GM21619 (cell line): ENCODE measurements around the gene SLC35F3.
"Not testable (repeated sequence)": the region's sequence is repeated elsewhere in the genome, so short reads cannot be mapped to it uniquely, and the experiment has no call there.

Experiments used
- ATAC-seq: cut with Tn5 transposase; IDR thresholded peaks from one replicate; pipeline ENCODE4 v1.9.1; 2021; ENCODE audit not compliant: unreplicated experiment

The SLC35F3 gene

GRCh38 chr1:234243521-234244260 is 339.2 kb downstream of the SLC35F3 start:
- ATAC-seq: no peak

GRCh38 chr1:234244482-234244881 is 340.0 kb downstream of the SLC35F3 start:
- ATAC-seq: no peak

- peak; percentile 93 for ATAC-seq
These were observed 342.2 kb downstream of the SLC35F3 start for GRCh38 chr1:234246638-234247116.

- ATAC-seq: not testable (repeated sequence)
These were observed 343.3 kb downstream of the SLC35F3 start for GRCh38 chr1:234247746-234248145.

- ATAC-seq: no peak
These were observed 346.3 kb downstream of the SLC35F3 start for GRCh38 chr1:234250747-234251146.

GRCh38 chr1:234253732-234254131 is 349.3 kb downstream of the SLC35F3 start:
- ATAC-seq: no peak

GRCh38 chr1:234256359-234256758 is 351.9 kb downstream of the SLC35F3 start:
- no peak for ATAC-seq

- no peak for ATAC-seq
These were observed 353.6 kb downstream of the SLC35F3 start for GRCh38 chr1:234258071-234258470.

- ATAC-seq: no peak
These were observed 356.1 kb downstream of the SLC35F3 start for GRCh38 chr1:234260578-234260977.

GRCh38 chr1:234261545-234261944 is 357.1 kb downstream of the SLC35F3 start:
- ATAC-seq: no peak

GRCh38 chr1:234262007-234262753 is 357.7 kb downstream of the SLC35F3 start:
- no peak for ATAC-seq

GRCh38 chr1:234262754-234263105 is 358.3 kb downstream of the SLC35F3 start:
- no peak for ATAC-seq

- no peak for ATAC-seq
These were observed 360.4 kb downstream of the SLC35F3 start for GRCh38 chr1:234264832-234265231.

- no peak for ATAC-seq
These were observed 360.8 kb downstream of the SLC35F3 start for GRCh38 chr1:234265321-234265720.

GRCh38 chr1:234265861-234266260 is 361.4 kb downstream of the SLC35F3 start:
- ATAC-seq: no peak

- ATAC-seq: no peak
These were observed 365.6 kb downstream of the SLC35F3 start for GRCh38 chr1:234270093-234270492.

- no peak for ATAC-seq
These were observed 366.2 kb downstream of the SLC35F3 start for GRCh38 chr1:234270581-234271242.

GRCh38 chr1:234271243-234271606 is 366.7 kb downstream of the SLC35F3 start:
- ATAC-seq: peak; percentile 96

- ATAC-seq: no peak
These were observed 368.3 kb downstream of the SLC35F3 start for GRCh38 chr1:234272656-234273312.

- no peak for ATAC-seq
These were observed 369.5 kb downstream of the SLC35F3 start for GRCh38 chr1:234273981-234274380.

- ATAC-seq: no peak
These were observed 371.8 kb downstream of the SLC35F3 start for GRCh38 chr1:234276151-234276788.
